Measurements from ENCODE around the gene PPP6R3. TPM values are rescaled to one million over a fixed set of nuclear protein-coding genes. Genes with fewer than 3 reads are reported as not detected.

Gene PPP6R3
- total and polyA plus RNA-seq, 2 of the 13 experiments (the other 11 are each of a cell fraction or from before 2014, with no cell fraction given), result 41.2 to 83.4 TPM

DNA sequence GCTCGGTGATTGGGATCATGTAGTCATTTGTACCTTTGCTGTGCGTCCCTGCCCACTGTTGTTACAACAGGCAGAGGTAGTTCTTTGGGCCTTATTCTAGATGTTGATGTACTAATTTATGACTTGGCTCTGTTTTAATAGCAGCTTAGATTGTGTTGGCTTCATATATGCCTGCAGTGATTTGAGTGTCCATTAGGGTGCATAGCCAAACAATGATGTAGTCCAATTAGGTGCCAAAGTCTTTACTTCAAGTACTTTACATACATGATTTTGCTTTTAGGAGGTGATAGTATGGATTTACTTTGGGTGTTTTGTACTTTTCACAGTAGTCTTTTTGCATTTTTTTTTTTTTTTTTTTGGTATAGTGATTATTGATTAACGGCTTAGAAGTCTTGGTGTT, 46.4 kb downstream of the PPP6R3 start (continued):
- TF ChIP-seq ZNF562 (CRISPR knock-in tag; IDR thresholded peaks at IDR 0.05; ENCODE audit: borderline replicate concordance) (no peak), ZZZ3 (CRISPR knock-in tag; IDR thresholded peaks at IDR 0.05; ENCODE audit: borderline replicate concordance) (no peak)

DNA sequence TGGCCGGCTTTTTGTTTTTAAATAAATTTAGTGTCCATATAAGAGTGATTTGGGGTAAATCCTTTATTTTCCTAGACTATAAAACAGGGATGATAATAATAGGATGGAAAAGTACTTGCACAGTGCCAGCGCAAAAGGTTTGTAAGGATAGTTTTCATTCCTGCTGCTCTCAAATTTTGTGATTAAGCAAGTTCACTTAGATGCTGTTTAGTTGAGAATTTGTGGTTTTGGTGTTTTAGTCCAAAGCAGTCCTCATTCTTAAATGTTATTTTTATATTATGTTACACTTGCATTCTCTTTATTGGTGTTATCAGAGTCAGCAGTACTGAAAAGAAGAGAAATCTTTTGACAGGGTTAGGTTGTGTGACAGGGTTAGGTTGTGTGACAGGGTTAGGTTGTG, 47.9 kb downstream of the PPP6R3 start:
- ChIA-PET POLR2A (no interaction called here), CTCF (ENCODE audit: low intra/inter-chr PET ratio, low total read pairs) (no interaction called here)
- Histone ChIP-seq H3K9me3 (ENCODE audit: low read length) (no peaks in the 10 kb centered on the region), H3K4me1 (ENCODE audit: insufficient read depth, low read length) (no peaks in the 10 kb centered on the region), H4K20me1 (ENCODE audit: insufficient read depth, low read length) (peaks cover 48% of the 10 kb centered on the region), H3K4me2 (ENCODE audit: low read depth, low read length) (no peak overlapping the region), H2AFZ (ENCODE audit: low read length) (no peak overlapping the region), H3K9ac (ENCODE audit: insufficient read depth, low read depth, low read length) (no peak overlapping the region), H3K36me3 (replicated peaks in 1 of 2; ENCODE audit: control insufficient read depth in 1 of 2, insufficient read depth in 2 of 2, low read length in 2 of 2) (peaks cover 3 to 19% of the 10 kb centered on the region in 2 experiments; a peak in 3 of 5 replicates), H3K79me2 (ENCODE audit: insufficient read depth, low read length) (peaks cover 96% of the 10 kb centered on the region), H3K4me3 (replicated peaks in 1 of 3; ENCODE audit: insufficient read depth in 1 of 3, low read depth in 2 of 3, low read length in 3 of 3) (no peak overlapping the region), H3K27me3 (ENCODE audit: control insufficient read depth in 1 of 2, insufficient read depth in 2 of 2, low read length in 2 of 2) (no peaks in the 10 kb centered on the region), H3K27ac (ENCODE audit: extremely low read length, insufficient read depth, low read length) (no peak overlapping the region)
- 74% methylated on average over 2 of the region's 2 CpGs for WGBS (ENCODE audit: low lambda C conversion rate)
- BruUV-seq (replicated peaks), result no TSS peak
- ATAC-seq, result no peak
- no peak for FAIRE-seq
- intact Hi-C loops (cut with micrococcal nuclease; ENCODE audit: unreplicated experiment), result no loop called here
- no peak for DNase-seq (ENCODE audit: low spot score)
- TF ChIP-seq RNF2 (conservative IDR thresholded peaks at IDR 0.05; ENCODE audit: low read depth), result no peak
- TF ChIP-seq MYC (CRISPR knock-in tag; IDR thresholded peaks at IDR 0.05; ENCODE audit: borderline replicate concordance), result no peak
- TF ChIP-seq ZNF317 (CRISPR knock-in tag; IDR thresholded peaks at IDR 0.05), result no peak
- TF ChIP-seq ZNF333 (CRISPR knock-in tag; IDR thresholded peaks at IDR 0.05; ENCODE audit: borderline replicate concordance), result no peak
- TF ChIP-seq, protein P1, sequence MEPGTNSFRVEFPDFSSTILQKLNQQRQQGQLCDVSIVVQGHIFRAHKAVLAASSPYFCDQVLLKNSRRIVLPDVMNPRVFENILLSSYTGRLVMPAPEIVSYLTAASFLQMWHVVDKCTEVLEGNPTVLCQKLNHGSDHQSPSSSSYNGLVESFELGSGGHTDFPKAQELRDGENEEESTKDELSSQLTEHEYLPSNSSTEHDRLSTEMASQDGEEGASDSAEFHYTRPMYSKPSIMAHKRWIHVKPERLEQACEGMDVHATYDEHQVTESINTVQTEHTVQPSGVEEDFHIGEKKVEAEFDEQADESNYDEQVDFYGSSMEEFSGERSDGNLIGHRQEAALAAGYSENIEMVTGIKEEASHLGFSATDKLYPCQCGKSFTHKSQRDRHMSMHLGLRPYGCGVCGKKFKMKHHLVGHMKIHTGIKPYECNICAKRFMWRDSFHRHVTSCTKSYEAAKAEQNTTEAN (CRISPR knock-in tag; conservative IDR thresholded peaks at IDR 0.05), result no peak
- no peak for TF ChIP-seq PPARG (CRISPR knock-in tag; conservative IDR thresholded peaks at IDR 0.05)
- in situ Hi-C loops (cut with HindIII; ENCODE audit: extremely low pct_ligation_motif_present, low pct_unique_long_range_greater_than_20kb), result no loop called here
